Suprapubic skin (tissue), 4 donors: ENCODE results near the gene APOBEC3H. TPM values are rescaled to one million over a fixed set of nuclear protein-coding genes. Genes with fewer than 3 reads are reported as not detected.

Experiments
- DNase-seq, 2 donors: peaks; one replicate each; pipeline ENCODE4 v3.0.0-alpha.2; 2019; ENCODE audit warnings: low spot score in 2 of 2
- H3K27ac ChIP-seq: fragments of 200-600 bp; sonication (generic); one replicate; pipeline ENCODE4 v1.5.1; 2019
- H3K27me3 ChIP-seq: fragments of 200-600 bp; sonication (generic); one replicate; pipeline ENCODE4 v1.5.1; 2019
- H3K36me3 ChIP-seq: fragments of 200-600 bp; sonication (generic); one replicate; pipeline ENCODE4 v1.5.1; 2019
- H3K4me1 ChIP-seq: fragments of 200-600 bp; sonication (generic); one replicate; pipeline ENCODE4 v1.5.1; 2019
- H3K4me3 ChIP-seq: fragments of 200-600 bp; sonication (generic); one replicate; pipeline ENCODE4 v1.5.1; 2019; ENCODE audit warnings: mild to moderate bottlenecking
- H3K9me3 ChIP-seq: fragments of 200-600 bp; sonication (generic); one replicate; pipeline ENCODE4 v1.5.1; 2019
- CTCF ChIP-seq, 2 donors: fragments of 200-600 bp in 1 of 2; fragments of 450-650 bp in 1 of 2; sonication (generic) in 1 of 2; IDR thresholded peaks; one replicate each; pipeline ENCODE4 v1.5.1; 2016 to 2019; ENCODE audit warnings: antibody characterized with exemption in 2 of 2, mild to moderate bottlenecking in 1 of 2, moderate library complexity in 1 of 2
- EP300 ChIP-seq: sonication (generic); formaldehyde crosslinking; IDR thresholded peaks from one replicate; pipeline ENCODE4 v1.6.1; 2017; ENCODE audit warnings: antibody characterized with exemption
- POLR2A ChIP-seq, 2 donors: fragments of 450-650 bp; IDR thresholded peaks; one replicate each; pipeline ENCODE4 v1.6.1; 2017; ENCODE audit warnings: antibody characterized with exemption in 2 of 2, mild to moderate bottlenecking in 2 of 2, moderate library complexity in 2 of 2
- POLR2AphosphoS5 ChIP-seq, 3 donors: sonication (generic); formaldehyde crosslinking; IDR thresholded peaks; one replicate each; pipeline ENCODE4 v1.6.1; 2017; ENCODE audit warnings: antibody characterized with exemption in 3 of 3
- WGBS: methylation state at CpG from one replicate; pipeline ENCODE4 v1.1.5; 2018; 5-methylcytosine and 5-hydroxymethylcytosine counted together
- total RNA-seq, 4 donors: library from RNA; depleted of rRNA; stranded (reverse); fragments of >200 nt; gene quantifications; one replicate each; pipeline ENCODE4 v1.1.0, GENCODE V29; 2016

Gene APOBEC3H
- total RNA-seq, 4 donors from 2014 or later: 0.52 TPM; not detected in 3

GRCh38 chr22:39129081-39129480 lies 32.0 kb downstream of the APOBEC3H start:
- TF ChIP-seq EP300: no peak
- no peak for TF ChIP-seq CTCF (IDR thresholded peaks at IDR 0.05)
- WGBS: 91% methylated on average over 4 of the region's 4 CpGs
- no peak for DNase-seq

GRCh38 chr22:39129746-39130145 lies 32.7 kb downstream of the APOBEC3H start:
- peaks cover 42% of the 10 kb centered on the region for H3K36me3 ChIP-seq

More at GRCh38 chr22:39129081-39129480, 32.0 kb downstream of the APOBEC3H start:
- Histone ChIP-seq H3K27ac (no peak overlapping the region), H3K9me3 (no peaks in the 10 kb centered on the region), H3K4me1 (peaks cover 5% of the 10 kb centered on the region), H3K36me3 (peaks cover 36% of the 10 kb centered on the region), H3K4me3 (no peak overlapping the region), H3K27me3 (no peaks in the 10 kb centered on the region)

GRCh38 chr22:39130152-39130704 lies 33.2 kb downstream of the APOBEC3H start:
- Histone ChIP-seq H3K27me3 (no peaks in the 10 kb centered on the region), H3K4me3 (no peak overlapping the region), H3K9me3 (no peaks in the 10 kb centered on the region), H3K36me3 (peaks cover 43% of the 10 kb centered on the region), H3K27ac (no peak overlapping the region), H3K4me1 (peaks cover 9% of the 10 kb centered on the region)
- TF ChIP-seq EP300 (no peak), POLR2A (IDR thresholded peaks at IDR 0.05) (no peak), POLR2AphosphoS5 (IDR thresholded peaks at IDR 0.05) (no peak), CTCF (IDR thresholded peaks at IDR 0.05) (no peak)
- WGBS: 95% methylated on average over 8 of the region's 8 CpGs
- DNase-seq: no peak

More at GRCh38 chr22:39129746-39130145, 32.7 kb downstream of the APOBEC3H start:
- no peaks in the 10 kb centered on the region for H3K27me3 ChIP-seq
- DNase-seq: no peak
- WGBS: 88% methylated on average over 9 of the region's 9 CpGs
- no peaks in the 10 kb centered on the region for H3K9me3 ChIP-seq
- TF ChIP-seq CTCF (IDR thresholded peaks at IDR 0.05) (no peak), POLR2A (IDR thresholded peaks at IDR 0.05) (no peak), EP300 (no peak), POLR2AphosphoS5 (IDR thresholded peaks at IDR 0.05) (no peak)
- H3K4me1 ChIP-seq: peaks cover 8% of the 10 kb centered on the region
- H3K27ac ChIP-seq: no peak overlapping the region
- H3K4me3 ChIP-seq: no peak overlapping the region

GRCh38 chr22:39130892-39131855 lies 34.1 kb downstream of the APOBEC3H start:
- Histone ChIP-seq H3K9me3 (no peaks in the 10 kb centered on the region), H3K4me1 (peaks cover 9% of the 10 kb centered on the region), H3K27me3 (no peaks in the 10 kb centered on the region), H3K27ac (no peak overlapping the region), H3K4me3 (no peak overlapping the region), H3K36me3 (peaks cover 43% of the 10 kb centered on the region)
- no peak for DNase-seq
- no peak for TF ChIP-seq CTCF (IDR thresholded peaks at IDR 0.05)
- TF ChIP-seq POLR2AphosphoS5 (IDR thresholded peaks at IDR 0.05): no peak
- WGBS: 74% methylated on average over 17 of the region's 24 CpGs

- Histone ChIP-seq H3K9me3 (no peaks in the 10 kb centered on the region), H3K27ac (no peak overlapping the region), H3K4me1 (peaks cover 9% of the 10 kb centered on the region), H3K27me3 (no peaks in the 10 kb centered on the region), H3K36me3 (peaks cover 50% of the 10 kb centered on the region), H3K4me3 (no peak overlapping the region)
- DNase-seq: no peak
- WGBS: 97% methylated on average over 5 of the region's 6 CpGs
- TF ChIP-seq EP300 (no peak), POLR2A (IDR thresholded peaks at IDR 0.05) (no peak), POLR2AphosphoS5 (IDR thresholded peaks at IDR 0.05) (no peak)
Observed at GRCh38 chr22:39132281-39132680, 35.2 kb downstream of the APOBEC3H start.
